Middle frontal gyrus (tissue), 1 donor: ENCODE measurements around the gene LDLR.
"Not testable (repeated sequence)": the region's sequence is repeated elsewhere in the genome, so short reads cannot be mapped to it uniquely, and the experiment has no call there.

ENCODE experiments used
- DNase-seq: peaks from one replicate; pipeline ENCODE4 v3.0.0-alpha.2; 2015; ENCODE audit warnings: low spot score; ENCODE audit errors: extremely low spot score

The LDLR gene

GRCh38 chr19:11105014-11105636, 15.9 kb downstream of the LDLR start:
- no peak for DNase-seq

DNA sequence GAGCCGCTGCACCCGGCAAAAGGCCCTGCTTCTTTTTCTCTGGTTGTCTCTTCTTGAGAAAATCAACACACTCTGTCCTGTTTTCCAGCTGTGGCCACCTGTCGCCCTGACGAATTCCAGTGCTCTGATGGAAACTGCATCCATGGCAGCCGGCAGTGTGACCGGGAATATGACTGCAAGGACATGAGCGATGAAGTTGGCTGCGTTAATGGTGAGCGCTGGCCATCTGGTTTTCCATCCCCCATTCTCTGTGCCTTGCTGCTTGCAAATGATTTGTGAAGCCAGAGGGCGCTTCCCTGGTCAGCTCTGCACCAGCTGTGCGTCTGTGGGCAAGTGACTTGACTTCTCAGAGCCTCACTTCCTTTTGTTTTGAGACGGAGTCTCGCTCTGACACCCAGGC, 17.2 kb downstream of the LDLR start:
- DNase-seq = no peak

DNA sequence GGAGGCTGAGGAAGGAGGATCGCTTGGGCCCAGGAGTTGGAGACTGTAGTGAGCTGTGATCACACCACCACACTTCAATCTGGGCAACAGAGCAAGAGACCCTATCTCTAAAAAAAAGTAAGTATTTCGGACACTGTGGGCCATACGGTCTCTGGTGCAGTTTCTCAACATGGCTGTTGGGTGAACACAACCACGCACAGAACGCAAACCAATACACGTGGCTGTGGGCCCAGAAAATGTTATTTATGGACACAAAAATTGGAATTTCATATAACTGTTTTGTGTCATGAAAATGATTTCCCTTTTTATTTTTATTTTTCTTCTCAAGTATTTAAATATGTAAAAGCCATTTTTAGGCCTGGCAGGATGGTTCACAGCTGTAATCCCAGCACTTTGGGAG, 19.5 kb downstream of the LDLR start:
- DNase-seq = no peak

DNA sequence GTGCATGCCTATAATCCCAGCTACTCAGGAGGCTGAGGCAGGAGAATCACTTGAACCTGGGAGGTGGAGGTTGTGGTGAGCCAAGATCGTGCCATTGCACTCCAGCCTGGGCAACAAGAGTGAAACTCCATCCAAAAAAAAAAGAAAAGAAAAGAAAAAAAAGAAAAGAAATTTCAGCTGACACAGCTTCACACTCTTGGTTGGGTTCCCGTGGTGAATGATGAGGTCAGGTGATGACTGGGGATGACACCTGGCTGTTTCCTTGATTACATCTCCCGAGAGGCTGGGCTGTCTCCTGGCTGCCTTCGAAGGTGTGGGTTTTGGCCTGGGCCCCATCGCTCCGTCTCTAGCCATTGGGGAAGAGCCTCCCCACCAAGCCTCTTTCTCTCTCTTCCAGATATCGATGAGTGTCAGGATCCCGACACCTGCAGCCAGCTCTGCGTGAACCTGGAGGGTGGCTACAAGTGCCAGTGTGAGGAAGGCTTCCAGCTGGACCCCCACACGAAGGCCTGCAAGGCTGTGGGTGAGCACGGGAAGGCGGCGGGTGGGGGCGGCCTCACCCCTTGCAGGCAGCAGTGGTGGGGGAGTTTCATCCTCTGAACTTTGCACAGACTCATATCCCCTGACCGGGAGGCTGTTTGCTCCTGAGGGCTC, 22.0 kb downstream of the LDLR start:
- no peak for DNase-seq

DNA sequence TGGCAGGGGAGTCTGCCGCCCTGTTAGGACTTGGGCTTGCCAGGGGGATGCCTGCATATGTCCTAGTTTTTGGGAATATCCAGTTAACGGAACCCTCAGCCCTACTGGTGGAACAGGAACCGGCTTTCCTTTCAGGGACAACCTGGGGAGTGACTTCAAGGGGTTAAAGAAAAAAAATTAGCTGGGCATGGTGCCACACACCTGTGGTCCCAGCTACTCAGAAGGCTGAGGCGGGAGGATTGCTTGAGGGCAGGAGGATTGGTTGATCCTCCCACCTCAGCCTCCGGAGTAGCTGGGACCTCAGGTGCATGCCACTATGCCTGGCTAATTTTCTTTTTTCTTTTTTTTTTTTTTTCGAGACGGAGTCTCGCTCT, 22.5 kb downstream of the LDLR start:
- DNase-seq = no peak

- no peak for DNase-seq
Measured at GRCh38 chr19:11113140-11113708, 24.0 kb downstream of the LDLR start.

DNA sequence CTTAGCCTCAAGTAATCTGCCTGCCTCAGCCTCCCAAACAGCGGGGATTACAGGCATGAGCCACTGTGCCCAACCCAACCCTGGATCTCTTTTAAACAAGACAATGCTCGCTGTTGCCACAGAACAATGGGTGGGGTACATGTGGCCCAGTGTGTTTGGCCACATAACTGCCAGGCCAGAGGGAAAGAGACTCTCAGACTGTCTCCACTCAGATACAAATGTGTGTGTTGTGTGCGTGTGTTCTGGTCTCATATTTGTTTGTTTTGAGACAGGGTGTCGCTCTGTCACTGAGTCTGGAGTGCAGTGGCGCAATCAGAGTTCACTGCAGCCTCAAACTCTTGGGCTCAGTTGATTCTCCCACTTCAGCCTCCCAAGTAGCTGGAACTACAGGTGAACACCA, 25.8 kb downstream of the LDLR start:
- no peak for DNase-seq

DNA sequence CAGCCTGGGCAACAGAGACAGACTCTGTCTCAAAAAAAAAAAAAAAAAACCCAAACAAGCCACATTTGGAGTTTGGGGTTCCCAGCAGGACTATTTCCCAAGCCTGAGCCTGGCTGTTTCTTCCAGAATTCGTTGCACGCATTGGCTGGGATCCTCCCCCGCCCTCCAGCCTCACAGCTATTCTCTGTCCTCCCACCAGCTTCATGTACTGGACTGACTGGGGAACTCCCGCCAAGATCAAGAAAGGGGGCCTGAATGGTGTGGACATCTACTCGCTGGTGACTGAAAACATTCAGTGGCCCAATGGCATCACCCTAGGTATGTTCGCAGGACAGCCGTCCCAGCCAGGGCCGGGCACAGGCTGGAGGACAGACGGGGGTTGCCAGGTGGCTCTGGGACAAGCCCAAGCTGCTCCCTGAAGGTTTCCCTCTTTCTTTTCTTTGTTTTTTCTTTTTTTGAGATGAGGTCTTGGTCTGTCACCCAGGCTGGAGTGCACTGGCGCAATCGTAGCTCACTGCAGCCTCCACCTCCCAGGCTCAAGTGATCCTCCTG, 26.7 kb downstream of the LDLR start:
- no peak for DNase-seq

GRCh38 chr19:11116507-11116906, 27.2 kb downstream of the LDLR start:
- no peak for DNase-seq

GRCh38 chr19:11121963-11122362, 32.7 kb downstream of the LDLR start:
- not testable (repeated sequence) for DNase-seq

GRCh38 chr19:11123114-11123513, 33.9 kb downstream of the LDLR start:
- no peak for DNase-seq

GRCh38 chr19:11124157-11124556, 34.9 kb downstream of the LDLR start:
- DNase-seq = not testable (repeated sequence)

- DNase-seq = peak; percentile 41
Measured at GRCh38 chr19:11125994-11126685, 36.9 kb downstream of the LDLR start.

DNA sequence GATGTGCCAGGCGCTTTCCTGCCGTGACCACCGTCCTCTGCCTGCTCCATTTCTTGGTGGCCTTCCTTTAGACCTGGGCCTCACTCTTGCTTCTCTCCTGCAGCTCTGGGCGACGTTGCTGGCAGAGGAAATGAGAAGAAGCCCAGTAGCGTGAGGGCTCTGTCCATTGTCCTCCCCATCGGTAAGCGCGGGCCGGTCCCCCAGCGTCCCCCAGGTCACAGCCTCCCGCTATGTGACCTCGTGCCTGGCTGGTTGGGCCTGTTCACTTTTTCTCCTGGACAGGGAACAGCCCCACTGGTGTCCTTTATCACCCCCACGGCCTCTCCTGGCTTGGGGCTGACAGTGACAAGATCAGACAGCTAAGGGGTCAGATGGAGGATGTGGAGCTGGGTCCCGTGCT, 38.6 kb downstream of the LDLR start:
- DNase-seq = no peak

- no peak for DNase-seq
Measured at GRCh38 chr19:11130824-11131455, 41.7 kb downstream of the LDLR start.

GRCh38 chr19:11131471-11131870, 42.2 kb downstream of the LDLR start:
- DNase-seq = no peak

DNA sequence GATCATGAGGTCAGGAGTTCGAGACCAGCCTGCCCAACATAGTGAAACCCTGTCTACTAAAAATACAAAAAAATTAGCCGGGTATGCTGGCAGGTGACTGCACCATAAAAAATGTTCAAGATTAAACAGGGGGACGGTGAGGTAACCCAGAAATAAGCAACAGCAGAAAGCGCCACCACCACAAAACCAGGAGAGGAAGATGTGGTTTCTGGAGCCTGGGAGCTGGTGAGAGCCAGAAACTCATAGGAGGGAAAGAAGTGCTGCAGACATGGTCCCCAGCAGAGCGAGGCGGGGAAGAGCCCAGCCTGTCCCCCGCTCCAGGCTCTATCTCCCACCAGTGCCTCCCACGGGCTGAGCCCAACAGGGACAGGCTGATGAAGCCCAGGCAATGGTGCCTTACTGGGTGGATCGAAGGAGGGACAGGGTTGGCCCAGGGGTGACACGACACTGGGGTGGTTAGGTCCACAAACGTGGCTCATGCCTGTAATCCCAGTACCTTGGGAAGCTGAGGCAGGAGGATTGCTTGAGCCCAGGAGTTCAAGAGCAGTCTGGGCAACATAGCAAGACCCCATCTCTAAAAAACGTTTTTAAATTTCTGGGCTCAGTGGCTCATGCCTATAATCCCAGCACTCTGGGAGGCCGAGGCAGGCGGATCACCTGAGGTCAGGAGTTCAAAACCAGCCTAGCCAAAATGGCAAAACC, 47.3 kb downstream of the LDLR start:
- DNase-seq = no peak

DNA sequence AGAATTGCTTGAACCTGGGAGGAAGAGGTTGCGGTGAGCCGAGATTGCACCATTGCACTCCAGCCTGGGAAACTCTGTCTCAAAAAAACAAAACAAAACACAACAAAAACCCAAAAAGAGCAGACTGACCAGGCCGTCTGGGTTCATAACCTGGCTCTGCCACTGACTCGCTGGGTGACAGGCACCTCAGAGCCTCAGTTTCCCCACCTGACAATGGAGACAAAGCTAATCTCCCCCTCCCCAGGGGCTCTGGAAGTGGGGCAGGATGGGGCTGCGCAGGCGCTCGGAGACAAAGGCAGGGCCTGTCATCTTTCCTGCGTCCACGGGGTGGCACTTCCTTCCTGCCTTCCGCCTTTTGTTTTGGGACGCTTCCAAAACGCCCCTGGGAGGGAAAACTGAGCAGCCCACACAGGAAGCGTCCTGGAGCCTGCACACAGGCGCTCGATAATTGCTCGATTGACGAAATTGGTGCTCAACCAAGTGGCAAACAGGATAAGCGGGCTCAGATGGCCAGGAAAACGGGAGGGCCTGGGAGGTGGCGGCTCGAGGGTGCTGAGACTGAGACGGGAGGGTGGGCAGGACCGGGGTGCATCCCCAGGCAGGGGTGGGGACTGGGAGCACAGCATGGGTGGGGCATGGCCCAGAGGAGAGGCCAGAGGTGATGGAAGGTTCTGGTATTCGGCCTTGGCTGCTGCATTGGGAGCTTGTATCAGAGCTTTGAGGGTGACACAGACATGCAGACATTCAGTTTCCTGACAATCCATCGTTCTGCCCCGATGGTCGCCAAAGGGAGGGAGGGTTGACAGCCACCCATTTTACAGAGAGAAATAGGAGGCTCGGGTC, 48.5 kb downstream of the LDLR start:
- peak; percentile 69 for DNase-seq

DNA sequence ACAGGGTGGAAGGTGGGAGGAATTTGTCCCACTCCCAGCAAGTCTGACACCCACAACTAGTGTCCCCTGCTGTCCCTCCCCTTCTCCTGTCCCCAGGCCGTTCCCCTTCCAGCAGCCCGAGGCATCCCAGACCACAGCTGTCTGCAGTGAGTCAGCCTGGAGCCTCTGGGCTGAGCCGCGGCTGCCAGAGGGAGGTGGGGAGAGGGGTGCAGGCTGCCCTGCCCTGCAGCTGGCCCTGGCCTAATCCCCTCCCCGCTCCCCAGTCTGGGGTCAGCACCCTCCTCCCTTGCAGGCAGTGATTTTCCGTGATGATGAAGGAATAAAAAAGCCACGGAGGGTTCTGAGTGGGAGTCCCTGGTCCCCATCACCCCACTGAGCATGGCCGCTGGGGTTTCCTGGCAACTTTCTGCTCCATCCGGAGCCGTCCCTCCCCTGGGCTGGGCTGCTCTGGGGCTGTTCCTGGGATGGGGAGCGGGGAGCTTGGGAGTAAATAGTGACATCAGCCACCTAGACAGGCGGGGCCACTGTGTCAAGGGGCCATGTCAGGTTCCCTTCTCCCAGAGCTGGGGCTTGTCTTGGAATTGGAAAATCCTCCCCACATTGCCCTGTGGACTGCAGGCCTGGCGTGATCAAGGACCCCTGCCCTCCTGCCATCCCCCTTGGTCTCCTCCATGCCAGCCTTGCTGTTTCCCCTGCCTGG, 49.5 kb downstream of the LDLR start:
- DNase-seq = no peak
